ENCODE measurements around the gene KIF6.

GRCh38 chr6:39685489-39685826 lies 39.8 kb downstream of the KIF6 start:
- TF ChIP-seq CTCF (IDR thresholded peaks at IDR 0.05; ENCODE audit: insufficient read depth, low read length) (no peak), POLR2AphosphoS5 (IDR thresholded peaks at IDR 0.05; ENCODE audit: low read depth) (no peak), GABPA (IDR thresholded peaks at IDR 0.05; ENCODE audit: low read depth) (no peak), REST (IDR thresholded peaks at IDR 0.05; ENCODE audit: insufficient replicate concordance, low read depth) (no peak)
